Astrocyte (in vitro differentiated cells and primary cell): Measurements from ENCODE around the gene IBSP.

ENCODE experiments used
- CTCF ChIP-seq: IDR thresholded peaks from 2 replicates; pipeline ENCODE4 v1.5.1; 2011; ENCODE audit warnings: low read depth, mild to moderate bottlenecking, inconsistent platforms, low read length, moderate library complexity; ENCODE audit not compliant: insufficient read depth
- EZH2 ChIP-seq: IDR thresholded peaks from 2 replicates; pipeline ENCODE4 v1.6.1; 2012; ENCODE audit warnings: mild to moderate bottlenecking, low read length, inconsistent platforms; ENCODE audit not compliant: insufficient read depth

- TF ChIP-seq CTCF (no peak), EZH2 (no peak)
Observed at GRCh38 chr4:87807402-87807801, 8.0 kb downstream of the IBSP start.
